GM12892 (cell line): ENCODE results near the gene POLD3.
"Not testable (repeated sequence)": the region's sequence is repeated elsewhere in the genome, so short reads cannot be mapped to it uniquely, and the experiment has no call there.

Experiments
- DNase-seq: peaks from one replicate; pipeline ENCODE4 v3.0.0; 2011; ENCODE audit not compliant: insufficient read length
- FAIRE-seq: peaks from 2 replicates; lab custom pipeline; 2011; peaks lifted over from hg19 to GRCh38; lab: Jason Lieb, UNC
- POLR2A ChIP-seq: IDR thresholded peaks from 2 replicates; pipeline ENCODE4 v1.6.1; 2011; ENCODE audit warnings: low read depth, low read length, control low read depth
- POLR2AphosphoS5 ChIP-seq: IDR thresholded peaks from 2 replicates; pipeline ENCODE4 v1.6.1; 2011; ENCODE audit warnings: low read depth, low read length, control low read depth
- TAF1 ChIP-seq: IDR thresholded peaks from 2 replicates; pipeline ENCODE4 v1.6.1; 2011; ENCODE audit warnings: low read depth, mild to moderate bottlenecking, control low read depth, low read length, borderline replicate concordance

Gene POLD3

DNA sequence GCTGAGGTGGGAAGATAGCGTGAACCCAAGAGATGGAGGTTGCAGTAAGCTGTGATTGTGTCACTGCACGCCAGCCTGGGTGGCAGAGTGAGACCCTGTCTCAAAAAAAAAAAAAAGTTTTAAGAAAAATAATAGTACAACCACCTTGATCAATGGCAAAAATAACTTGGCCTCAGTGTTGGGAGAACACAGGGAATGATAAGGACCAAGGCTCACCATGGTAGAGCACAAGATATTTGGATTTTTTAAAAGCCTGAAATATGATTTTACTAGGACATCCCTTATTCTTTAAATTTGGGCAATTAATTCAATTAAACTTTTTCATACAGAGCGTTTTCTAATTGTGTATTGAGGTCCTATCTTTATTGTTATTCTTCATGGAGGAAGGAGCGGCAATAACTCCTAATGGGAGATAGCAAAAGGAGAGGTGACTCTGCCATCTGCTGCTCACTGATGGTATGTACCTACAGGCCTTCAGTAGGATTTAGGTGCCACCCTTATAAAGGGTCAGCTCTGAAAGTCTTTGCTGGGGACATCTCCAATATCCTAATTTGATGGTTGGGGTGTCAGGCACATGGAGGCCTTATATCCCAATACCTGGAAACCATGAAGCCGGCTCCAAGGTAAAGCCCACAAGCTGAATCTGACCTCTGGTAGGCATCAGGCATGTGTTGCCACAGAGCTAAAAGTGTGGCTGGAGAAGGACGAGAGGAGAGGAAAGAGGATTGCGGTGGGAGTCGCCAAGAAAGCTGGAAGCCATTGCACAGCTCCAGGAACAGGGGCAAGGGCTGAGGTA lies 21.9 kb upstream of the POLD3 start:
- DNase-seq (peak; percentile 21), FAIRE-seq (peak; percentile 85)
- TF ChIP-seq POLR2AphosphoS5 (no peak), TAF1 (no peak)

DNA sequence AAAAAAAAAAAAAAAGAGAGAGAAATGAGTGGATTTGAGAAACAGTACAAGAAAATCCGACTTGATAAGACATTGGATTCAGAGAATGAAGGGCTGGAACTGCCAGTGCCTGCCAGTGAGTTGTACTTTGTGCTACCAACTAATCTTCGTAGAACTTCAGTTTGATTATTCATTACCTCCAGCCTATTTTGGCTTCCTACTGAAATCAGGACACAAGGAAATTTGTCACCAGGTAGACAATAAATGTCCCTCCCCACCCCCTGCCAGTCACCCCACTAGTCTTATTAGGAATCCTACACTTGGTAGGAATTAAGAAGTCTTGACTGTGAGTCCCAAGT lies 21.4 kb upstream of the POLD3 start:
- TF ChIP-seq POLR2A, result no peak
- TF ChIP-seq TAF1, result no peak
- TF ChIP-seq POLR2AphosphoS5, result no peak
- FAIRE-seq (no peak), DNase-seq (no peak)

GRCh38 chr11:74572349-74572748 lies 20.0 kb upstream of the POLD3 start:
- TF ChIP-seq POLR2A (no peak), TAF1 (no peak), POLR2AphosphoS5 (no peak)
- FAIRE-seq (no peak), DNase-seq (no peak)

GRCh38 chr11:74574563-74574962 lies 17.8 kb upstream of the POLD3 start:
- DNase-seq (no peak), FAIRE-seq (no peak)
- TF ChIP-seq TAF1 (no peak), POLR2A (no peak), POLR2AphosphoS5 (no peak)

GRCh38 chr11:74575999-74576398 lies 16.4 kb upstream of the POLD3 start:
- FAIRE-seq (no peak), DNase-seq (no peak)
- TF ChIP-seq POLR2AphosphoS5, result no peak
- no peak for TF ChIP-seq POLR2A
- no peak for TF ChIP-seq TAF1

- DNase-seq (no peak), FAIRE-seq (no peak)
- no peak for TF ChIP-seq TAF1
- TF ChIP-seq POLR2AphosphoS5, result no peak
- no peak for TF ChIP-seq POLR2A
Measured at GRCh38 chr11:74577181-74577580, 15.2 kb upstream of the POLD3 start.

- DNase-seq, result no peak
- TF ChIP-seq TAF1 (no peak), POLR2A (no peak), POLR2AphosphoS5 (no peak)
- FAIRE-seq, result no peak
Measured at GRCh38 chr11:74577624-74578396, 14.6 kb upstream of the POLD3 start.

DNA sequence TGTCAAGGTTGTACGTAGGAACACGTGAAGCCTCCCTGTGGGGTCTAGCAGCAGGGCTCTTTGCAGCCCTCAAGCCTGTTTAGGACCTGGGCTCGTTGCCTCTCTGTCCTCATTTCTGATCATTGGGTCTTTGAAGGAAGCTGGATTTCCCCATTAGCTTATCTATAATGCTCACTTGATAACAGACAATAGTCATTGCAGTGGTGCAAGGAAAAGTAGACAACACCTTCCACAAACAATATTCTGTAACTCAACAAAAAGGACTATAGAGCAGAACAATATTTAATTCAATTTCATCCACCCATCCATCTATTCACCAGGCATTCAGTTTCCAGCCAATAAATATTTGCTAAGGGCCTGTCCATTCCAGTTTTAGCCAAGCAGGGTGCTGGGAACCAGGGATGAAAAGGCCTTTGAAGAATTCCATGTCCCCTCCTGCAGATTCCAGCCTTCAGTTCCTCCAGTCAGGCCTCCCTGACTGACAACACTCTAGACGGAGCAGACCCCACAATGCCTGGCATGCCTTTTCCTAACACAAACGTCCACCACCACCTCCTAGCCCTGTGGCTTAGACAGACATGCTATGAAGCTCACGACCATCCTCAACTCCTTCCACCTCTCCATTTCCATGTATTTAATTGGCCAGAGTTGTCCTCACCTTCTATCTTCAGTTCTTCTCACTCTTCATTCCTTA lies 12.7 kb upstream of the POLD3 start:
- DNase-seq, result no peak
- FAIRE-seq, result no peak
- TF ChIP-seq POLR2A (no peak), TAF1 (no peak), POLR2AphosphoS5 (no peak)

- FAIRE-seq (no peak), DNase-seq (no peak)
- TF ChIP-seq TAF1 (no peak), POLR2A (no peak), POLR2AphosphoS5 (no peak)
Measured at GRCh38 chr11:74581954-74582547, 10.3 kb upstream of the POLD3 start.

DNA sequence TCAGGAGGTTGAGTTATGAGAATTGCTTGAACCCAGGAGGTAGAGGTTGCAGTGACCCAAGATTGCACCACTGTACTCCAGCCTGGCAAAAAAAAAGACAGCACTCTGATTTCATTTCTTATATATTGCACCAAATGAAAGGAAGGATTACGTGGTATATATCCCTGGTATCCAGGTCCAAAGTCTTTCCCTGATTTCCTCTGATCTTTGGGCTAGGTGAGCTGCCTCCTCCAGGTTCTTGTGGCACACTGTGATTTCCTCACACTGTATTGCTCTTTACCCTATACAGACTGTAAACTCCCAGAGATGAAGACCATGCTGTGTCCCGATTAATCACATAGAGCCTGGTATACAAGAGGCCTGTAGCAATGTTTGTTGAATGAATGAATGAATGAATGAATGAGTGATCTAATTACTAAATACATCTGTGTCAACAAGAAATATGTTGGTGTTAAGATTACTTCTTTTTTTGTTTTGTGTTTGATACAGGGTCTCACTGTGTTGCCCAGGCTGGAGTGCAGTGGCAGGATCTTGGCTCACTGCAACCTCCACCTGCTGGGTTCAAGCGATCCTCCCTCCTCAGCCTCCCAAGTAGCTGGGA lies 9.3 kb upstream of the POLD3 start:
- no peak for TF ChIP-seq TAF1
- no peak for TF ChIP-seq POLR2AphosphoS5
- no peak for TF ChIP-seq POLR2A
- FAIRE-seq (no peak), DNase-seq (no peak)

DNA sequence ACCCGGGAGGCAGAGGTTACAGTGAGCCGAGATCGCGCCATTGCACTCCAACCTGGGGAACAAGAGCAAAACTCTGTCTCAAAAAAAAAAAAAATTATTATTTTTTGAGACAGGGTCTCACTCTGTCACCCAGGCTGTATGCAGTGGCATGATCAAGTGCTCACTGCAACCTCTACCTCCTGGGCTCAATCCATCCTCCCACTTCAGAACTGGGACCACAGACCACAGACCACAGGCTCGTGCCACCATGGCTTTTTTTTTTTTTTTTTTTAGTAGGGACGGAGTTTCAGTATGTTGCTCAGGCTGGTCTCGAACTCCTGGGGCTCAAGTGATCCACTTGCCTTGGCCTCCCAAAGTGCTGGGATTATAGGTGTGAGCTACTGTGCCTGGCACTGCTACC lies 1.9 kb upstream of the POLD3 start:
- DNase-seq, FAIRE-seq: not testable (repeated sequence)

DNA sequence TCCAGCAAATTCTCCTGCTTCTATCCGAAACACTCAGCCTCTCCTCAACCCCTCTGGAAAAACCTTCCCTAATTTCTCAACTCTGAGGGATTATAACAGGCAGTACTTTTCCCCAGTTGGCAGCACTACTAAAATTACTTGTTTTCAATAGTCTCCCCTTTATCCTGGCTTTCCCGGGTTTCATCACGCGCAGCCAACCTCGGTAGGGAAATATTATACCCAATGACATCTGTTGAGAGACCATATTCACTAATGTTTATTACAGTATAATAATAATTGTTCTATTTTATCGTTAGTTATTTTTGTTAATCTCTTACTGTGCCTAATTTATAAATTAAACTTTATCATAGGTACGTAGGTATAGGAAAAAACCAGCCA lies 330 bp upstream of the POLD3 start:
- TF ChIP-seq POLR2AphosphoS5 (no peak), POLR2A (no peak), TAF1 (no peak)
- FAIRE-seq, result no peak
- no peak for DNase-seq
